IMR-90 (cell line): ENCODE data around the gene PANK4. TPM values are rescaled to one million over a fixed set of nuclear protein-coding genes. Genes with fewer than 3 reads are reported as not detected.
A peak's percentile ranks its signal among the peaks of the same experiment; 100 is the strongest.

ENCODE experiments used
- ATAC-seq: fragments of 200-7000 bp; cut with Tn5 transposase; 2 replicates; pipeline ENCODE4 v1.9.1; 2020; ENCODE audit warnings: low read depth, mild to moderate bottlenecking, moderate library complexity
- BruUV-seq: library from RNA; stranded (reverse); fragments of 400-500 nt; replicated peaks from 2 replicates; lab custom pipeline; 2021; lab: Mats Ljungman, UMichigan
- CTCF ChIA-PET: fragments of 300-600 bp; formaldehyde crosslinking; extraction: SDS; loops from one replicate; lab custom pipeline; 2021; ENCODE audit warnings: antibody characterized with exemption; lab: Yijun Ruan, JAX
- POLR2A ChIA-PET: fragments of 300-600 bp; sonication (Branson Sonifier 250); formaldehyde crosslinking; loops from one replicate; lab custom pipeline; 2022; ENCODE audit warnings: antibody characterized with exemption; ENCODE audit not compliant: unreplicated experiment; lab: Charles Lee
- DNase-seq: peaks from one replicate; pipeline ENCODE4 v3.0.0; 2013
- H2AFZ ChIP-seq: replicated peaks from 2 replicates; pipeline ENCODE3; 2013; ENCODE audit warnings: low read length, mild to moderate bottlenecking; ENCODE audit not compliant: poor library complexity
- H2AK5ac ChIP-seq: 2 replicates; pipeline ENCODE4 v1.6.1; 2013; ENCODE audit warnings: low read depth, low read length, inconsistent platforms
- H2AK9ac ChIP-seq: replicated peaks from 2 replicates; pipeline ENCODE3; 2013; ENCODE audit warnings: mild to moderate bottlenecking, low read depth, low read length, moderate library complexity; ENCODE audit not compliant: poor library complexity
- H2BK120ac ChIP-seq: 2 replicates; pipeline ENCODE4 v1.6.1; 2013; ENCODE audit warnings: low read depth, low read length, inconsistent platforms
- H2BK15ac ChIP-seq: 3 replicates; pipeline ENCODE4 v1.6.1; 2013; ENCODE audit warnings: low read depth, low read length, inconsistent platforms
- H2BK20ac ChIP-seq: 2 replicates; pipeline ENCODE4 v1.6.1; 2013; ENCODE audit warnings: low read depth, mild to moderate bottlenecking, inconsistent platforms, low read length, moderate library complexity
- H2BK5ac ChIP-seq: 2 replicates; pipeline ENCODE4 v1.6.1; 2013; ENCODE audit warnings: mild to moderate bottlenecking, low read depth, low read length, inconsistent platforms; ENCODE audit not compliant: poor library complexity, severe bottlenecking
- H3K14ac ChIP-seq: replicated peaks from 2 replicates; pipeline ENCODE4 v1.6.1; 2013; ENCODE audit warnings: low read depth, low read length, inconsistent platforms
- H3K18ac ChIP-seq: 2 replicates; pipeline ENCODE4 v1.6.1; 2013; ENCODE audit warnings: low read depth, low read length, control low read depth
- H3K23ac ChIP-seq: 2 replicates; pipeline ENCODE4 v1.6.1; 2013; ENCODE audit warnings: low read depth, low read length, inconsistent platforms
- H3K27ac ChIP-seq: 2 replicates; pipeline ENCODE4 v1.5.1; 2013; ENCODE audit warnings: mild to moderate bottlenecking, control low read depth, low read length; ENCODE audit not compliant: insufficient read depth
- H3K27me3 ChIP-seq: 2 replicates; pipeline ENCODE4 v1.6.1; 2013; ENCODE audit warnings: low read length; ENCODE audit not compliant: control insufficient read depth, insufficient read depth
- H3K36me3 ChIP-seq: 2 replicates; pipeline ENCODE4 v1.6.1; 2013; ENCODE audit warnings: low read length, mixed read lengths; ENCODE audit not compliant: control insufficient read depth, insufficient read depth
- H3K4ac ChIP-seq: 2 replicates; pipeline ENCODE4 v1.6.1; 2013; ENCODE audit warnings: low read depth, low read length, inconsistent platforms
- H3K4me1 ChIP-seq: 2 replicates; pipeline ENCODE4 v1.6.1; 2013; ENCODE audit warnings: low read length, mixed read lengths; ENCODE audit not compliant: control insufficient read depth, insufficient read depth
- H3K4me2 ChIP-seq: 2 replicates; pipeline ENCODE4 v1.6.1; 2013; ENCODE audit warnings: low read depth, mild to moderate bottlenecking, control low read depth, low read length, moderate library complexity
- H3K4me3 ChIP-seq: 2 replicates; pipeline ENCODE4 v1.5.1; 2013; ENCODE audit warnings: low read depth, mild to moderate bottlenecking, control low read depth, low read length, moderate library complexity; ENCODE audit not compliant: insufficient read depth
- H3K56ac ChIP-seq: 2 replicates; pipeline ENCODE4 v1.6.1; 2013; ENCODE audit warnings: low read length, inconsistent platforms; ENCODE audit not compliant: insufficient read depth; ENCODE audit errors: extremely low read depth
- H3K79me1 ChIP-seq, 2 experiments: 2 replicates each; pipeline ENCODE4 v1.6.1; 2013; ENCODE audit warnings: low read length in 2 of 2, inconsistent platforms in 1 of 2, low read depth in 1 of 2
- H3K9ac ChIP-seq: 2 replicates; pipeline ENCODE4 v1.6.1; 2013; ENCODE audit warnings: low read depth, low read length, control low read depth
- H3K9me1 ChIP-seq: 2 replicates; pipeline ENCODE4 v1.6.1; 2013; ENCODE audit warnings: low read length, inconsistent platforms; ENCODE audit not compliant: insufficient read depth
- H3K9me3 ChIP-seq: 2 replicates; pipeline ENCODE4 v1.6.1; 2013; ENCODE audit warnings: low read length; ENCODE audit not compliant: control insufficient read depth, insufficient read depth
- H4K20me1 ChIP-seq: 2 replicates; pipeline ENCODE4 v1.6.1; 2013; ENCODE audit warnings: low read length, inconsistent platforms; ENCODE audit not compliant: insufficient read depth
- H4K5ac ChIP-seq: 2 replicates; pipeline ENCODE4 v1.6.1; 2013; ENCODE audit warnings: mild to moderate bottlenecking, low read depth, low read length, control low read depth
- H4K8ac ChIP-seq, 2 experiments: 2 replicates each; pipeline ENCODE4 v1.6.1; 2013; ENCODE audit warnings: low read depth in 2 of 2, low read length in 2 of 2, control low read depth in 1 of 2, inconsistent platforms in 1 of 2
- H4K91ac ChIP-seq: 2 replicates; pipeline ENCODE4 v1.6.1; 2013; ENCODE audit warnings: low read depth, low read length, inconsistent platforms; ENCODE audit not compliant: insufficient read depth
- CHD1 ChIP-seq: IDR thresholded peaks from 2 replicates; pipeline ENCODE4 v1.6.1; 2012; ENCODE audit warnings: low read depth, low read length, improper control_type of control experiment
- CTCF ChIP-seq: conservative IDR thresholded peaks from 2 replicates; pipeline ENCODE4 v1.5.1; 2012; ENCODE audit warnings: mild to moderate bottlenecking, low read depth, low read length, improper control_type of control experiment
- ELK1 ChIP-seq: fragments of 150-350 bp; IDR thresholded peaks from 2 replicates; pipeline ENCODE4 v1.6.1; 2016; ENCODE audit warnings: low read depth, mild to moderate bottlenecking, low read length, moderate library complexity, borderline replicate concordance
- RAD21 ChIP-seq: IDR thresholded peaks from 2 replicates; pipeline ENCODE4 v1.6.1; 2012; ENCODE audit warnings: low read length, improper control_type of control experiment
- RFX5 ChIP-seq: IDR thresholded peaks from 2 replicates; pipeline ENCODE4 v1.8.0; 2012; ENCODE audit warnings: low read depth, mild to moderate bottlenecking, low read length, moderate library complexity
- WGBS, 2 experiments: methylation state at CpG; one replicate each; pipeline versions ENCODE4 v1.1.5 to v1.1.7; 2013; ENCODE audit warnings: missing lambda C conversion rate in 2 of 2; ENCODE audit not compliant: insufficient read length in 1 of 2; ENCODE audit errors: extremely low coverage in 2 of 2; 5-methylcytosine and 5-hydroxymethylcytosine counted together
- dilution Hi-C: fragments of 300-500 bp; cut with HindIII; formaldehyde crosslinking; loops from one replicate; pipeline ENCODE4 v1.14.3; 2018; ENCODE audit warnings: low sequenced_read_pairs; ENCODE audit not compliant: unreplicated experiment
- in situ Hi-C: fragments of 300-500 bp; cut with MboI; formaldehyde crosslinking; loops from 3 replicates; pipeline ENCODE4 v1.14.3; 2019; ENCODE audit warnings: low sequenced_read_pairs, inconsistent platforms, mixed read lengths
- intact Hi-C: fragments of 100-400 bp; cut with micrococcal nuclease; formaldehyde crosslinking; loops from 2 replicates; pipeline ENCODE4 v1.10.0; 2022
- polyA plus RNA-seq, 3 experiments: library from polyadenylated mRNA; depleted of rRNA; stranded (reverse); fragments of >200 nt; gene quantifications; 2 replicates each; pipeline ENCODE4 v1.2.3, GENCODE V29; 2012; ENCODE audit warnings: low replicate concordance in 1 of 3
- total RNA-seq: library from RNA; depleted of rRNA; stranded (reverse); fragments of >200 nt; gene quantifications from 2 replicates; pipeline ENCODE4 v1.2.3, GENCODE V29; 2012

PANK4 gene
- total and polyA plus RNA-seq, 2 of the 4 experiments (the other 2 are of a cell fraction), result 14.0 to 18.5 TPM

GRCh38 chr1:2543543-2544092 lies 17.2 kb upstream of the PANK4 start:
- H3K4me3 ChIP-seq, result no peak overlapping the region
- H4K91ac ChIP-seq, result no peak overlapping the region
- 0 out of 2 replicates have a peak, but pooled peaks cover 3% of the 10 kb centered on the region for H4K20me1 ChIP-seq
- H2AK9ac ChIP-seq, result peak overlapping the region; percentile 82
- H2BK15ac ChIP-seq, result no peak overlapping the region
- dilution Hi-C loops (no loop called here), in situ Hi-C loops (loop anchor here (5.0 to 25.0 kb wide), 2 partner anchors 131 to 356 kb away; partner anchors contain the start of genes FAAP20 and PEX10), intact Hi-C loops (no loop called here)
- DNase-seq (peak; percentile 27), ATAC-seq (no peak)
- H3K27ac ChIP-seq, result no peak overlapping the region
- peak overlapping the region; percentile 71 for H2AFZ ChIP-seq
- ChIA-PET CTCF (no interaction called here), POLR2A (no interaction called here)
- 0 out of 2 replicates have a peak overlapping the region, but pooled peaks have one; percentile 16 for H2AK5ac ChIP-seq
- no peaks in the 10 kb centered on the region for H3K36me3 ChIP-seq
- H4K5ac ChIP-seq, result no peak overlapping the region
- H4K8ac ChIP-seq, result no peak overlapping the region
- no peak overlapping the region for H3K9ac ChIP-seq
- H3K4ac ChIP-seq, result no peak overlapping the region
- BruUV-seq, result no TSS peak
- TF ChIP-seq RAD21 (no peak), CTCF (no peak), RFX5 (no peak), ELK1 (no peak), CHD1 (no peak)
- H2BK5ac ChIP-seq, result no peak overlapping the region
- WGBS, 2 experiments, result 25% methylated on average over 16 of the region's 26 CpGs; no CpG with 5 or more reads in 1 of the 2 experiments
- peaks cover 8% of the 10 kb centered on the region for H3K4me1 ChIP-seq
- no peaks in the 10 kb centered on the region for H3K9me1 ChIP-seq
- no peak overlapping the region for H3K14ac ChIP-seq
- no peak overlapping the region for H3K18ac ChIP-seq
- no peaks in the 10 kb centered on the region for H3K9me3 ChIP-seq
- peaks cover 2% of the 10 kb centered on the region; the same call in 1 of the 2 replicates for H3K27me3 ChIP-seq
- no peak overlapping the region for H2BK20ac ChIP-seq
- no peak overlapping the region for H3K4me2 ChIP-seq
- no peak overlapping the region for H2BK120ac ChIP-seq
- peaks cover 0 to 10% of the 10 kb centered on the region in 2 experiments; a peak in 1 of 4 replicates for H3K79me1 ChIP-seq
- no peak overlapping the region for H3K56ac ChIP-seq
- no peak overlapping the region for H3K23ac ChIP-seq
